RWPE1 (cell line): Measurements from ENCODE around the gene TSFM.

Experiments
- CTCF ChIA-PET: fragments of 350-600 bp; sonication (Branson Sonifier 250); formaldehyde crosslinking; extraction: SDS; loops from one replicate; lab custom pipeline; 2021; lab: Yijun Ruan, JAX
- POLR2A ChIA-PET: fragments of 400-600 bp; formaldehyde crosslinking; extraction: SDS; loops from one replicate; lab custom pipeline; 2020; ENCODE audit warnings: antibody characterized with exemption; ENCODE audit not compliant: low non-redundant PET; lab: Yijun Ruan, JAX
- DNase-seq: peaks from one replicate; pipeline ENCODE4 v3.0.0; 2012; ENCODE audit warnings: low spot score
- H3K27ac ChIP-seq: fragments of 450-650 bp; 2 replicates; pipeline ENCODE4 v1.5.1; 2017
- CTCF ChIP-seq: fragments of 450-650 bp; conservative IDR thresholded peaks from 2 replicates; pipeline ENCODE4 v1.5.1; 2017; ENCODE audit warnings: low read depth, mild to moderate bottlenecking

TSFM gene

GRCh38 chr12:57839996-57840395 is 57.4 kb downstream of the TSFM start:
- POLR2A ChIA-PET: no interaction called here
- peak overlapping the region; percentile 85 for H3K27ac ChIP-seq
- CTCF ChIA-PET: no interaction called here
- no peak for DNase-seq
- TF ChIP-seq CTCF: no peak

GRCh38 chr12:57840726-57841125 is 58.1 kb downstream of the TSFM start:
- CTCF ChIA-PET: no interaction called here

GRCh38 chr12:57841445-57841844 is 58.9 kb downstream of the TSFM start:
- H3K27ac ChIP-seq: peak overlapping the region; percentile 40
- POLR2A ChIA-PET: no interaction called here
- CTCF ChIA-PET: no interaction called here
- DNase-seq: no peak
- no peak for TF ChIP-seq CTCF

More at GRCh38 chr12:57840726-57841125, 58.1 kb downstream of the TSFM start:
- TF ChIP-seq CTCF: no peak
- POLR2A ChIA-PET: no interaction called here
- no peak for DNase-seq
- peak overlapping the region; percentile 85; the same call in 1 of the 2 replicates for H3K27ac ChIP-seq

GRCh38 chr12:57842342-57843294 is 60.0 kb downstream of the TSFM start:
- POLR2A ChIA-PET: no interaction called here
- no peak overlapping the region for H3K27ac ChIP-seq
- no peak for TF ChIP-seq CTCF
- CTCF ChIA-PET: interaction anchor here (0.7 to 1.0 kb wide), 2 partner anchors 10 to 54 kb away, joined by 3 to 5 read pairs; no protein-coding TSS in a partner anchor
- no peak for DNase-seq

GRCh38 chr12:57844709-57845477 is 62.3 kb downstream of the TSFM start:
- CTCF ChIA-PET: interaction anchor here (0.6 to 1.6 kb wide), 7 partner anchors 21 to 58 kb away, joined by 3 to 6 read pairs (median 4); no protein-coding TSS in a partner anchor
- no peak for TF ChIP-seq CTCF
- H3K27ac ChIP-seq: peak overlapping the region; percentile 94
- POLR2A ChIA-PET: no interaction called here
- peak; percentile 80 for DNase-seq
